ENCODE data around the gene SNAI1.
"Not testable (repeated sequence)": the region's sequence is repeated elsewhere in the genome, so short reads cannot be mapped to it uniquely, and the experiment has no call there.

The SNAI1 gene

DNA sequence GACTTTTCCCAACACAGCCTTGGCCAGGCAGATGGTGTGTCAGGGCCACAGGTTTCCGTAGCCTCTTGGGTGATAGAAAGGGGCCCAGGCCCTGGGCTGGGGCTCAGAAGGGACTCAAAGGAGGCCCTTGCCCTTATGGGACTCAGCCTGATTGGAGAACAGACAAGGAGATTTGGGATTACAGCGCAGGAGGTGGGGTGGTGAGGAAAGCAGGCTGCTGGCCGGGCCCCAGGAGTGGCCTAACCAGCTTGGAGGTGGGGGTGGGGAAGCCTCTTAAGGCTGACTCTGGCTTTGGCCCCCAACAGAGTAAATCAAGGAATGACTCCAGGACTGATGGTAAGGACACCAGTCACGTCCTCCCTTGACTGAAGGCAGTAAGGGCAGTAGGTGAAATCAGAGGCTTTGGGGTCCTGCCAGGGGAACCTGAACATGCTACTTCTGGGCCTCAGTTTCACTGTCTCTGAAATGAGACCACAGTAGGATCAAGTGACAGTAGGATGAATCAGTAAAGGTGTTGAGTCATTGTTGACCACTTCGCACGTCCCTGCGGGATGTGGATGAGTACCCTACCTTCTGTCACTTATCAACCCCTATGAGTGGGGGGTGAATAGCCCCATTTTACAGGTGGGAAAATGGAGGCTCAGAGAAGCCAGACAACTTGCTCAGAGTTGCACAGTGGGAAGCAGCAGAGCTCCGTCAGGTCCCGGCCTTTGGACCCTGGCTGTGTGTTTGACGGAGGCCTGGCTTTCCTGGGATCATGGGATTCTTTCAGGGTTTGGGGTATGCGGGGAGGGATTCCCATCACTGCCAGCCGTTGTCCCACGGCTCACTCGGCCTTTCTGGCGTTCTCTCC is 4.5 kb downstream of the SNAI1 start:
- DNase-seq: no peak

- no peak for DNase-seq
Observed at GRCh38 chr20:49987868-49988690, 5.3 kb downstream of the SNAI1 start.

DNA sequence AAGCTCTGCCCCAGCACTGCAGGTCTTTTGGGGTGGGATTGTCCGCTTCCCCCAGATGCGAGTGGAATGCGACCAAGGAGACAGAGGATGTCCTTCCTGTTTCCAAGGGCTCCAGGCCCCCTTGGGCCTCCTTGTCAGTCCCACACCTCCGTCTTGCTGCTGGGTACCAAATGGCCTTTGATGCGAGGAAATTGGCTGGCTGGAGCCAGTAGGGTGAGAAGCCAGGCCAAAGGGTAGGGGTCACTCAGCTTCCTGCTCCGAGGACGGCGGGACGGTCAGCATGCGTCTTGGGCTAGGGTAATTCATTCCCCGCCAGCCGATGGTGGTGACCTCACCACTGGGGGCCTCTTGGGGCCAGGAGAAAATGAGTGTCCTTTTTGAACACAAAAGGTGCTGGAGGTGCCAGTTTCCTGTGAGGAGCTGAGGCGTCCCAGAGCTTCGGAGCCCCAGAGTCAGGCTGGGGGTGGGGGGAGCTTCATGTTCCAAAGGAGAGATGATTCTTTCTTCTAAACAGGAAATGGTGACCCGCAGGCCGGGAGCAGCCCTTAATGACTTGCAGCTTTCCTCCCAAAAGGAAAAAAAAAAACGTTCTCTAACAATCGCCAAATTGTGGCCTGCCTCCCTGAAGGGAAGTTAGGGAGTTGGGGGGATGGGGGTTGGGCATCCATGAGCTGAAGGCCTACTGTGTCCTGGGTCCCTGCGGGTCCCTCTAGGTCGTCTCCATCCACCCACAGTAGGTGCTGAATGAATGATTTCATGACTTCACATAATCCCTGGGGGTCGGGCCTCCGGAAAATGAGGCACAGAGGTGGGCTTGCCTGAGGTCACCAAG is 6.7 kb downstream of the SNAI1 start:
- no peak for DNase-seq

GRCh38 chr20:49990271-49990720 is 7.5 kb downstream of the SNAI1 start:
- no peak for DNase-seq

DNA sequence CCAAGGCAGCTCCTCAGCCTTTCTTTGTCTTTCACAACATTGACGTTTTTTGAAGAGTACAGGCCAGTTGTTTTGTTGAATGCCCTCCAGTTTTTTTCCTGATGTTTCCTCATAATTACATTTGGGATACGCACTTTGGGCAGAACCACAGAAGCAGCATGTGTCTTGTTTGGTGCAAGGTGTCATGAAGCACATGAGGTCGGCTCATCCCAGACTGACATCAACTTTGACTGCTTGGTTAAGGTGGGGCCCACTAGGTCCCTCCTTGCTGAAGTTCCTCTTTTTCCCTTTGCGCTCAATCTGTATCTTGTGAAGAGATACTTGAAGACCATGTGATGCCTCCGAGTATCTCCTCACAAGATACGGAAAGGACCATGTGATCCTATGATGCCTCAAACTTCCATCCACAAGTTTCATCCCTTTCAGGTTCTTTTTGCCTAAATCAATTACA is 10.5 kb downstream of the SNAI1 start:
- DNase-seq: no peak

GRCh38 chr20:49995586-49995985 is 12.8 kb downstream of the SNAI1 start:
- no peak for DNase-seq

DNA sequence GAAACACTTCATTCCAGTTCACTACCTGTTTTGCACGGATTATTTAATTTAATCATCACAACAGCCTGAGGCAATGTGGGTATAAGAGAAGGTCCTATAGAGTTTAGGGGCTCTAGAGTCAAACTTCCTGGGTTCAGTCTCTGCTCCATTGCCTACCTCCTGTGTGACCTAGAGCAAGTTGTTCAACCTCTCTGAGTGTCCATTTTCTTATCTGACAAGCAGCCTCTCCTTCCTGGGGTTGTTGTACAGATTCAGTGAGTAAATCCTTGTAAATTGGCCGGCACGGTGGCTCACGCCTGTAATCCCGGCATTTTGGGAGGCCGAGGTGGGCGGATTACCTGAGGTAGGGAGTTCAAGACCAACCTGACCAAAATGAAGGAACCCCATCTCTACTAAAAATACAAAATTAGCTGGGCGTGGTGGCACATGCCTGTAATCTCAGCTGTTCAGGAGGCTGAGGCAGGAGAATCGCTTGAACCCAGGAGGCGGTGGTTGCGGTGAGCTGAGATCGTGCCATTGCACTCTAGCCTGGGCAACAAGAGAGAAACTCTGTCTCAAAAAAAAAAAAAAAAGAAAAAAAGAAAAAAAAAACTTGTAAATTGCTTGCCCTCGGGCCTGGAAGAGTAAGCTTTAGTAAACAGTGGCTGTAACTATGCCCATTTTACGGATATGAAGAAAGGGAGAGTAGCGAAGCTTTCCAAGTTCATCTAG is 15.9 kb downstream of the SNAI1 start:
- not testable (repeated sequence) for DNase-seq

DNA sequence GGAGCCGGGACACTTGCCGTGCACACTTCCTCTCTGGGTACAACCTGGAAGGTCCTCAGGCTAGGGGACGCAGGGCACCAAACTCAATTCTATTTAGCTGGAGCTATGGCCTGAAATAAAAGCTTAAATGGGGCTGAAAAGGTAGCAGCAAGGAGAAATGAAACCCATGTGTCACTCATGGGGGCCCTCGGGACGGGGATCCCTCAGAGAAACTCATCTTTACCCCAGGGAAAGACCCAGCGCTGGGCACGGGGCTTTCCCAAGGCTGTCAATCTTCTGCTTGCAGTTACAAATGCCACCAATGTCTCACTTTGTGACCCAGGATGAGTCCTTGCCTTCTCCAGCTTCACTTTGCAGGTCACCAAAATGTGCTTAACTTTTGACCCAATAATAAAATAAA is 16.5 kb downstream of the SNAI1 start:
- DNase-seq: no peak

GRCh38 chr20:50000548-50001222 is 17.9 kb downstream of the SNAI1 start:
- DNase-seq: not testable (repeated sequence)

DNA sequence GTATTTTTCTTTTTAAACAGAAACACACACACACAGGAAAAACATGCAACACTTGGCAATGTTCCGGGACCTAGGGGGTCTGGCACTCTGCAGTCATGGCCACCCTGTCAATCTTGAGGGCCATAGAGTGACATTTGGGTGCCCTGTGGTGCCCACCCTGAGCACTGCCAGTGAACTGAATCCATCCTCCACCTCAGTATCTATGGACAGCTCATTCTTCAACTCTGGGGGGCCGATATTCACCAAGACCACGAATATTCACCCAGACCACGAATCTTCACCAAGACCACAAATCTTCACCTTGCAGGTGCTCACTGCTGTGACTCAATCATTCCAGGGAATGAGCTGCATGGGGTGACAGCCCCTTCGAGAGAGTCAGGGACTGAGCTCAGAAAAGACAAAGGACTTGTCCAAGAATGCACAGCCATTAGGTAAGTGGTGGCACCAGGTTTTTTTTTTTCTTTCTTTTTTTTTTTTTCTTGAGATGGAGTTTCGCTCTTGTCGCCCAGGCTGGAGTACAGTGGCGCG is 19.1 kb downstream of the SNAI1 start:
- DNase-seq: no peak

DNA sequence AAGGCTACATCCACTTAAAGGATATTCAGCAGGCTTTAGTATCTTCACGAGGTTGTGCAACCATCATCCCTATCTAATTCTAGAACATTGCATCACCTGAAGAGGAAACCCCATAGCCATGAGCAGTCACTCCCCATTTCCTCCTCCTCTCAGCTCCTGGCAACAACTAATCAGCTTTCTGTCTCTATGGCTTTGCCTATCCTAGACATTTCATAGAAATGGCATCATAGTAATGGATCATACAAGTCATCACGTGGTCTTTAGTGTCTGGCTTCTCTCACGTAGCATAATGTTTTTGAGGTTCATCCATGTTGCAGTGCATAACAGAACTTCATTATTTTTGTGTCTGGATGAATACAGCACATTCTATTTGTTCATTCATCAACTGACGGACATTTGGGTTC is 20.5 kb downstream of the SNAI1 start:
- no peak for DNase-seq

DNA sequence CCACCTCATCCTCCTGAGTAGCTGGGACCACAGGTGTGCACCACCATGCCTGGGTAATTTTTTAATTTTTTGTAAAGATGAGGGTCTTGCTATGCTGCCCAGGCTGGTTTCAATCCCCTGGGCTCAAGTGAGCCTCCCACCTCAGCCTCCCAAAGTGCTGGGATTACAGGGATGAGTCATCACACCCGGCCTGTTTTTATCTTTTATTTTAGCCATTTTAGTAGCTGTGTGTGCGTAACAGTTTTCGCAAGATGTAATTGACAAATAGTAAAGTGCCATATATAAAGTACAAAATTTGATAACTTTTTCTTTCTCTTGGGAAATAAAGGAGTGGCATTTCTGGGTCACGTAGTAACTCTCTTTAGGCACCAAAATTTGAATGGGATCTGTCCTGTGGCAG is 21.4 kb downstream of the SNAI1 start:
- no peak for DNase-seq

- no peak for DNase-seq
Observed at GRCh38 chr20:50005471-50005981, 22.7 kb downstream of the SNAI1 start.

- no peak for DNase-seq
Observed at GRCh38 chr20:50007369-50007768, 24.6 kb downstream of the SNAI1 start.

DNA sequence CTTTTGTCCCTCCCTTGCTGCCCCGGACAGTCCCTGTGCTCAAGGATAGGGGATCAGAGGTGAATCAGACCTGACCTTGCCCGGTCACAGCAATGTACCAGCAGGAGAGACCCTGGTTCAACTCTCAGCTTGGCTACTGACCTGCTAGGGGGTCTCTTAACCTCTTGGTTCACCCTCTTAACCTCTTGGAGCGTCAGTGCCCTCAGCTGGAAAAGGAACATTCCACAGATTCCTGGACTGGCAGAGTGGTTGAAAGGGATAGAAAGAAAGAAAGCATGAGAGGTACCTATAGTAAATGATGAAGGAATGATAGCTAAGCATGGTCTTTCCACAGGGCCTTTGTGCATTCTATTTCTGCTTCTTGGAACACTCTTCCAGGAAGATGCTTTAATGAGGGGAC is 25.2 kb downstream of the SNAI1 start:
- no peak for DNase-seq

DNA sequence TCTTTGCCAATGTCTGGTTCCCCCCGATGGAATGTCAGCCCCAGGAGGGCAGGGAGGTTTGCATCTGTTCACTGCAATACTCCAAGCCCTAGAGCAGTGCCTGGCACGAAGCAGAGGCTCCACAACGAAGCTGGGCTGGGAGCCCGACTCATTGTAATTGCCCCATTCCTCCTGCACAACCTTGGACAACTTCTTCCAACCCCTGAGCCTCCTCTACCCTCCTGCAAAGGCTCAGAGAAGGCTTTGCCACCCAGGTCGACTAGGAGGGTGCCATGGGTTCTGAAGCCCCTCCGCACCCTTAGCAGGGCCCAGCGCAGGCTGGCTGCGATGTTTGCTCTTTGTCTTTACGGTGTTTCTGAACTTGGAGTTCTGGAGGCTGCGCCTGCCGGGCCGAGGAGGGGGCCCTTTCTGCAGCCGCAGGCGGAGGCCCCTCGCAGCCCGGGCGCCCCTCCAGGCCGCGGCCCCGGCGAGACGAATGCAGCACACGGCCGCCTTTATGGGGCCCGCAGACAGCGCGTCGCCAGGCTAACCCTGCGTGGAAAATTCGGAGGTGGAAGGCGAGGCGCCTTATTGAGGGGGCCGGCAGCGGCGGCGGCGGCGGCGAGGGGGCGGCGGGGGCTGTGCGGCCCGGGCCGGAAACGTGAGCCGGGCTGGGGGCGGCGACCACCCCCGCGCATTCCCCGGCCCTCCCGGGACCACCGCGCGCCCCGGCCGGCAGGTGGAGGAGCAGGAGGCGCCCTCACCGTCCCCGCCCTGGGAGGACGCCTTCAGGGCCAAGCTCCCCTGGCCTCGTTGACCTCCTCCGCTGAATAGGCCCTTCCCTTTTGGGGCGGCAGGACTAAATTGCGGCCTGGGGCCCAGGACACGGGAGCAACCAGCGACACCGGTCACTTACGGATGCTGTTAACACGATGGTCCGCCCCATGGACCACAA is 27.0 kb downstream of the SNAI1 start:
- DNase-seq: no peak

- not testable (repeated sequence) for DNase-seq
Observed at GRCh38 chr20:50011597-50011996, 28.8 kb downstream of the SNAI1 start.

DNA sequence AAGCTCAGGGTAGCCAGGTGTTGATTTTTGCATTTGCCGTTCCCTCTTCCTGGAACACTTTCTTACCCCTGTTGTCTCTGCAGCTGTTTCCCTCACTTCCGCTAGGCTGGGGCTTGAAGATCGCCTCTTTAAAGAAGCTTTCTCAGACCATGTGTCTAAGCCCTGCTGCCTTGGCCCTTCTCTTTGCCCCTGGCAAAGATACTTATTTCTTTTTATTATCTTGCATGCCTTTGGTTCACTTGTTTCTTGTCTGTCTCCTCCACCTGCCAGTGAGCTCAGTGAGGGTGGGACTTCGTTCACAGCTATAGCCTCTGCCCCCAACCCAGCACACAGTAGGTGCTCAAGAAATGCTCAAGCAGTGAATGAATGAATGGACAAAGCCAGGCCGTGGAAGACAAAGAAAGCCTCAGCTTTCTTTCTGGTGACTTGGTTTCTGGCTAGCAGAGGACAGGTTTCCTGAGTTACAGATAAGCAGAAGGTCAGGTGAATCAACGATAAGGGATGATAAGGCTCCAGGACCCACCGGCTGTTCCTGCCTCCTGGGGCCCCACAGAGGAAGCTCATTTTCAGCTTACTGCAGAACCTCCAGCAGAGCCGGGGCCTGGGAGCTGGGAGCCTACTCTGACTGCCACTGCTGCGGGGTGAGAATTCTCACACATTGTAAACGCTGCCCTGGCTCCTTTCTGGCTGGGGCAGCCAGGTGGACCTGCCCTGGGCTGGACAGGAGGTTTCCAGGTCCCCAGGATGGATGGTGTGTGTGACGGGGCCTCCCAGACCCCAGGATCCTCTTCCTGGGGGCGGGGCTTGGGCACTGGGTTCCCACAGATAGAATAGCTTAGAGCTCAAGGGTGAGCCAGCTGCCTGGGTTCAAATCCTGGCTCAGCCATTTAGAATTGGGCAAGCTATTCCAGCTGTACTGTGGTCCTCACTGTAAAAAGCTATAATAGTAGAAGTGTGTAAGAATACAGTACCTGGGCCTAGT is 29.8 kb downstream of the SNAI1 start:
- no peak for DNase-seq

DNA sequence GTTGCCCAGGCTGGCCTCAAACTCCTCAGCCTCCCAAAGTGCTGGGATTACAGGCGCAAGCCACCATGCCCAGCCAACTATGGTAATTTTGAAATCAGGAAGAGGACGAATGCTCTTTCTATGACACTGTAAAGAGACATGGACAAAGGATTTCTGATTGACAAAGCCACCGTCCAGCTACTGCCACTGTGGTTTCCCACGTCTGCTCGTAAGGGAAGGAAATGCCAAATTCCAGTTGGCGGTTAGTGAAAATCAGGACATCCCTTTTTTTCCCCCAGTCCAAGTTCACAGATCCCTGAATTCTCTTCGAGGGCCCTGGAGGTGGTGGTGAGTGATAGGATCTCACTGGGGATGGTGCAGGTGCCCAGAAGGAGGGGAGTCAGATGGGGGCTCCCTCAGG is 31.2 kb downstream of the SNAI1 start:
- DNase-seq: no peak
